Lower leg skin (tissue), 3 donors: Measurements from ENCODE around the gene BTBD16.

Experiments
- POLR2A ChIP-seq, 2 donors: fragments of 450-650 bp; IDR thresholded peaks; one replicate each; pipeline ENCODE4 v1.6.1; 2016 to 2017; ENCODE audit warnings: antibody characterized with exemption in 2 of 2, mild to moderate bottlenecking in 1 of 2, moderate library complexity in 1 of 2
- TF ChIP-seq, protein P1 (sequence below), 3 donors: fragments of 450-650 bp; IDR thresholded peaks; one replicate each; pipeline ENCODE4 v1.5.1; 2016; ENCODE audit warnings: antibody characterized with exemption in 3 of 3, mild to moderate bottlenecking in 3 of 3, moderate library complexity in 2 of 3

DNA sequence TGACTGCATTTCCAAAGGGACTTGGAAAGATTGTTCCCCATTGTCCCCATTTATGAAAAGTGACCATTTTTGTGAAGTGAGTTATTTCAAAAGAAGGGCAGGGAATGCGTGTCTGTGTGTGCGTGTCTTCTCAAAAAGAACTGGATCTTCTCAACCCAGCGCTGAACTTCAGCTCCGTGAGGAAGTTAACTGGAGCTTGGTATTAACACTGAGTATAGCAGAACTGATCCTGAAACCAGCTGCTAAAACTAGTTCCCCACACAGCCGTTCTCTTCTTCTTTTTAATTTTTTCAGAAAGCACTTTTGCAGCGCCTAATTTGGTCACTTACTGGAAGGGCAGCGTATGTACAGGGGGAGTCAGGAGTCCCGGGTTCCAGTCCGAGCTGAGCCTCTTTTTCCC, 57.6 kb downstream of the BTBD16 start:
- TF ChIP-seq, protein P1, sequence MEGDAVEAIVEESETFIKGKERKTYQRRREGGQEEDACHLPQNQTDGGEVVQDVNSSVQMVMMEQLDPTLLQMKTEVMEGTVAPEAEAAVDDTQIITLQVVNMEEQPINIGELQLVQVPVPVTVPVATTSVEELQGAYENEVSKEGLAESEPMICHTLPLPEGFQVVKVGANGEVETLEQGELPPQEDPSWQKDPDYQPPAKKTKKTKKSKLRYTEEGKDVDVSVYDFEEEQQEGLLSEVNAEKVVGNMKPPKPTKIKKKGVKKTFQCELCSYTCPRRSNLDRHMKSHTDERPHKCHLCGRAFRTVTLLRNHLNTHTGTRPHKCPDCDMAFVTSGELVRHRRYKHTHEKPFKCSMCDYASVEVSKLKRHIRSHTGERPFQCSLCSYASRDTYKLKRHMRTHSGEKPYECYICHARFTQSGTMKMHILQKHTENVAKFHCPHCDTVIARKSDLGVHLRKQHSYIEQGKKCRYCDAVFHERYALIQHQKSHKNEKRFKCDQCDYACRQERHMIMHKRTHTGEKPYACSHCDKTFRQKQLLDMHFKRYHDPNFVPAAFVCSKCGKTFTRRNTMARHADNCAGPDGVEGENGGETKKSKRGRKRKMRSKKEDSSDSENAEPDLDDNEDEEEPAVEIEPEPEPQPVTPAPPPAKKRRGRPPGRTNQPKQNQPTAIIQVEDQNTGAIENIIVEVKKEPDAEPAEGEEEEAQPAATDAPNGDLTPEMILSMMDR (IDR thresholded peaks at IDR 0.05), result no peak
- TF ChIP-seq POLR2A (IDR thresholded peaks at IDR 0.05), result no peak
